ENCODE results near the gene SETMAR.
"Not testable (repeated sequence)": the region's sequence is repeated elsewhere in the genome, so short reads cannot be mapped to it uniquely, and the experiment has no call there.

SETMAR gene

DNA sequence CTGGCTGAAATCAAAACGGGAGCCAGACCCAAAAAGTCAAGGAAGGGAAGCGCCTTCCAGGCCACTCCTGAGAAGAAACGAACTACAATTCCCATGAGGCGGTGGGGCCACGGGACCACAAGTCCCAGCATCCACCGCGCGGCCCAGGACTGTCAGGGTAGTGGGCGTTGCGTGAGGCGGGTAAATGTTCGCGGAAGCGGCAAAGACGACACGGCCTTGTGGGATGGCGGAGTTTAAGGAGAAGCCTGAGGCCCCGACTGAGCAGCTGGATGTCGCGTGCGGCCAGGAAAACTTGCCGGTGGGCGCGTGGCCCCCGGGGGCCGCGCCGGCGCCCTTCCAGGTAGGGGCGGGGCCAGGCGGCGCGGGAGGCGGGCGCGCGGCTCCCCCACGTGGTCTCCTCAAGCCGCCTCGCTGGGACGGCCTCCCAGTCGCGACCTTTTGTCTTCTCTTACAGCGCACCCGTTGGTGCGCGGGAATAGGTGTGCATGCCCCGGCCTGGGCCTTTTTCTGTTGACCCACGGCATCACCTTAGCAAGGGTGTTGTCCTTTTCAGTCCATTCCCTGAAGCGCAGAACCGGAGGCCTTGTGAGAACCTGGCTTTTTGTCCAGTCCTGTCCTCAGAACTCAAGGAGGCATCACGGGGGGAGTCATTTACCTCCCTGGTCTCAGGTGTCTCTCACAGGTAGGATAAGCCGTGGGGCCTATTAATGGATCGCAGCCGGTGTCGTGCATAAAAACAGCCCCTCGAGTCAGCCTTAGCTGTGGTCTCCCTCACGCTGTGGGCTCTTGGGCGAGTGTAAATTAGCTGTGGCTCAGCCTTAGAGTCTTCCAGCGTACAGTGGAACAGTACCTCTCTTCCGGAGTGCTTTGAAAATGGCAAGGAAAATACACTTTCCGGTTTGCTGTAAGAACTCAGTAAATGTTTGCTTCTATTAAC is at the start of gene SETMAR:
TSS of gene SETMAR (plus strand) at position 183 of the 937 bp plus-strand sequence. CDS start at position 185, 2 bp downstream.
- DNase-seq = peak; percentile 77 to 82

DNA sequence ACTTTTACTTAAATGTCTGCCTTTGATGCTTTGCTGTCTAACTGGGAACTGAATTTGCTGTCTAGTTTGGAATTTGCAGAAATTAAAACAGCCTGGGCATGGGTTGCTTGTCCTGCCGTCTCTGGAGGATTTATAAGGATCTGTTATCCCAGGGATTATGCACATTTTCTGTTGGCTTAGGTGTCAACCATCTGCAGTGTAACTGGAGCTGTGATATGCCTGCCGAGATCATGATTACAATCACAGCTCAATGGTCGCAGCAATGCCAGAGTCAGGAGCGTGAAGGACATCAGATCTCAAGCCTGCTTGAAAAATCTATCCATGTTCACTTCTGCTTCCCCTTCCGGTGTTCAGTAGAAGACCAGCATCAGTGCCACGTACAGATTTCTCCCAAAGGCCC is 41.8 kb upstream of the SETMAR start:
- no peak for DNase-seq

- DNase-seq = no peak
These were observed 39.1 kb upstream of the SETMAR start for GRCh38 chr3:4264040-4264439.

DNA sequence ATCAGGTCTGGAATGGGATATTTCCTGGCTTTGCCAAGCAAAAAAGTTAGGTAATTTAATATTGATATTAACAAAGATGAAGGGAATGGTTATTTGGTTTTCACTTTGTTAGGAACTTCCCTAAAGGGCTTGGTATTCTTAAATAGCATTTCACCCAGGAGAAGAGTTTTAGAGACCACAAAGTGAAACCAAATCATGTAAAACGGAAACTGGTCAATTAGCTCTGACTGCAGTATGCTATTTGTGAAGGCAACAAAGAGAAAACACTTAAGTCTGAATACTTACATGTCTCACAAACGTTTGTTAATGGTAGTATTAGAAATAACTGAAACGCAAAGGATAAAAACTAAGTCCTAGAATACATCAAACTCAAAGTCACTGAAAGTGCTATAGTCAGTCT is 32.4 kb upstream of the SETMAR start:
- DNase-seq = no peak

- peak in 1 of 2 experiments; percentile 27 for DNase-seq
These were observed 31.3 kb upstream of the SETMAR start for GRCh38 chr3:4271834-4272233.

GRCh38 chr3:4279516-4280105 is 23.6 kb upstream of the SETMAR start:
- DNase-seq = no peak

GRCh38 chr3:4281991-4282390 is 21.2 kb upstream of the SETMAR start:
- DNase-seq = no peak

GRCh38 chr3:4284865-4285264 is 18.3 kb upstream of the SETMAR start:
- DNase-seq = no peak

DNA sequence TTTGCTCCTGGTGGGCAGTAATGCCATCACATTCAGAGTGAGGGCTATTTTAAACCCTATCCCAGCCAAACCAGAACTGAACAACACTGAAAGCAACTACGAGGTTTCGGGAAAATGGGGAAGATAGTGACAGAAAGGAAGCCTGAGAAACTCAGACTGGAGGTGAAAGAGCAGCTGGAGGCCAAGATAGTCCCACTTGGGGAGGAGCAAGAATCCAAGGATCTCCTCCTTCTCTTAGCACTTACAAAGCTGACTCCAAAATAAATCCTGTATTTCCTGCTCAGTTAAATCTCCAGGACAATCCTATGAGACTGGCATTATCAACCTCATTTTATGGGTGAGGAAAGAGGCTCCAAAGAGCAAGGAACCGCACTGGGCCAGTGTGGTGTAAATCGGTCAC is 14.1 kb upstream of the SETMAR start:
- no peak for DNase-seq

- DNase-seq = peak in 1 of 2 experiments; percentile 3
These were observed 12.8 kb upstream of the SETMAR start for GRCh38 chr3:4290272-4290893.

DNA sequence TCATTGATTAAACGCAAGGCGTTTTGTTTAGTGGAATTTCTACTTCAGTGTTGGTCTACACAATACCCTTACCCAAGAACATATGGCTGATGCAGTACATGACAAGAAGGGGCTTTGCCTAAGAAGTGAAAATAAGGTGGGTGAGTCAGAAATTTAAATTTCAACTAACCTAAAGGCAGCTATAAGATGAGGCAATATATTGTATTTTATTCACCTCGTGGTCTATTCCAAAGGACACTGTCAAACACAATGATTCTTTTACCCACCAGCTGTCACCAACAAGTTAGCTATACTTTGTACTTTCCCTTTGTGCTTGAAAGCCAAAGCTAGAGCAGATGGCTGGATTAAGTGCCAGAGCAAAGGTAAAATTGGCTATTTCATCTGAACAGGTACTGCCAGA is 10.9 kb upstream of the SETMAR start:
- no peak for DNase-seq

GRCh38 chr3:4294616-4295327 is 8.4 kb upstream of the SETMAR start:
- DNase-seq = no peak

DNA sequence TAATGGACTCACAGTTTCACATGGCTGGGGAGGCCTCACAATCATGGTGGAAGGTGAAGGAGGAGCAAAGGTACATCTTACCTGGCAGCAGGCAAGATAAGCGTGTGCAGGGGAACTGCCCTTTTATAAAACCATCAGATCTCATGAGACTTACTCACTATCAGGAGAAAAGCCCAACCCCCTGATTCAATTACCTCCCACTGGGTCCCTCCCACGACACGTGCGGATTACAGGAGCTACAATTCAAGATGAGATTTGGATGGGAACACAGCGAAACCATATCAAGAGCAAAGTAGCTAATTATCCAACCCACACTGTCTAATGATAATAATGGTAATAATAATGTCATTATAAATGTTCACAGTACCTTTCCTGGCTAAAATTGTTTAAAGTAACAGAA is 6.7 kb upstream of the SETMAR start:
- not testable (repeated sequence) for DNase-seq

DNA sequence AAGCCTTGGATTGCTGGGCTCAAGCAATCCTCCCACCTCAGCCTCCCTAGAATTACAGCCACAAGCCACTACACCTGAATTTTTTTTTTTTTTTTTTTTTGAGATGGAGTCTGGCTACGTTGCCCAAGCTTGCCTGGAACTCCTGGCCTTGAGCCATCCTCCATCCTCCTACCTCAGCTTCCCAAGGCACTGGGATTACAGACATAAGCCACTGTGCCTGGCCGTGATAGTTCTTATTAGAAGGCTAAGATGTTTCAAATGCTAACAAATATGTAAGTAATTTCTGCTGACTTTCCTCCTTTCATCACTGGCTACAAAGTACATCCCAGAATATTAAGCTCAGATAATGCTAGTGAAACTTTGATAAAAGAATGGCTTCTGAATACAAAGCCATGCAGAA is 5.7 kb upstream of the SETMAR start:
- no peak for DNase-seq

DNA sequence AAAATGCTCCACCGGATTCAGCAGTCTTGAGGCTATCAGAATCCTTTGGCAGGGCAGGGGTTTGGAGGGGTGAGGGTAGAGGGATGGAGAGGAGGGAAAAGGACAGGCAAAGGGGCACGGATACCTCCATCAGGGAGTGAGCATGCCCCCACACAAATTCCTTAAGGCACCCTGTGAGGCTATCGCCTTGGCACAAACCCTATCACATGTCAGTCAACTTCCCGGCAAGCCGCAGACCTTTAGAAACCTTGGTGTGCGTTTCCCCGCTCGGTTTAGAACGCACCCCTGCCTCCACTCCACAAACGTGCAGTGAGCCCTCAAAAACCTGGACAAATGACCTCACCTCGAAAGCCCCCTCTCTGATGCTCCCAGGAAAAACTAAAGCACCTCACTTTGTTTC is 422 bp upstream of the SETMAR start:
- no peak for DNase-seq

DNA sequence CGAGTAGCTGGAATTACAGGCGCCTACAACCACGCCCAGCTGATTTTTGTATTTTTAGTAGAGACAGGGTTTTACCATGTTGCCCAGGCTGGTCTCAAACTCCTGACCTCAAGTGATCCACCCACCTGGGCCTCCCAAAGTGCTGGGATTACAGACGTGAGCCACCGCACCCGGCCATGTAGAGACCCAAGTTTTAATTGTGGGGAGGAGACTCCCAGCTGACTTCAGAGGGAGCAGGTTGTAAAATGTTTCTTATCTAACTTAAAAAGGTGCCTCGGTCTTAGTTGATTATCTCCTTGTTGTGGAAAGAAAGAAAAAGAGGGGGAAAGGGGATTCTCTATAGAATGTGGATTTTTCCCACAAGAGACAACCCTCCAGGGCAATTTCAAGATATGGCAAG is 2.0 kb downstream of the SETMAR start:
- not testable (repeated sequence) for DNase-seq

GRCh38 chr3:4306091-4306490 is 2.9 kb downstream of the SETMAR start:
- no peak for DNase-seq

- no peak for DNase-seq
These were observed 3.7 kb downstream of the SETMAR start for GRCh38 chr3:4306860-4307259.

DNA sequence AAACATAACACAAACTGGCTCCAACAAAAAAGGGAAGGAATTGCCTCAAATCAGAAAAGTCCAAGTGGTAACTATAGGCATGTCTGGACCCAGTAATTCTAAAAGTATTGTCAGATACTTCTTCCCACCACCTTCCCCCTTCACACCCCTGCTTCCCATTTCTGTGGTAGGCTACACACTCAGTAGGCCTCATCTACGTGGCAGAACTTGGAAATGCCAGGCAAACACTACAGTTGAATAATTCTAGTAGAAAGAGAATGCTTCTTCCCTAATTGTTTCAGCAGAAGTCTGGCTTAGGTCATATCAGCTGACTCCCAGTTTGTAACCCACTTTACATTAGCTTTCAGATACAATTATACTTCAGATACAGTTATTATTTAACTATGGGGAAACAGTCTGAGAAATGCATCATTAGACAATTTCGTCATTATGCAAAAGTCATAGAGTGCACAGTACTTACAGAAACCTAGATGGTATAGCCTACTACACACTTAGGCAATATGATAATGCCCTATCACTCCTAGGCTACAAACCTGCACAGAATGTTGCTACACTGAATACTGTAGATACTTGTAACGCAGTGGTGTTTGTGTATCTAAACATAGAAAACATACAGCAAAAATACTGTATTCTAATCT is 6.4 kb downstream of the SETMAR start:
- DNase-seq = no peak

DNA sequence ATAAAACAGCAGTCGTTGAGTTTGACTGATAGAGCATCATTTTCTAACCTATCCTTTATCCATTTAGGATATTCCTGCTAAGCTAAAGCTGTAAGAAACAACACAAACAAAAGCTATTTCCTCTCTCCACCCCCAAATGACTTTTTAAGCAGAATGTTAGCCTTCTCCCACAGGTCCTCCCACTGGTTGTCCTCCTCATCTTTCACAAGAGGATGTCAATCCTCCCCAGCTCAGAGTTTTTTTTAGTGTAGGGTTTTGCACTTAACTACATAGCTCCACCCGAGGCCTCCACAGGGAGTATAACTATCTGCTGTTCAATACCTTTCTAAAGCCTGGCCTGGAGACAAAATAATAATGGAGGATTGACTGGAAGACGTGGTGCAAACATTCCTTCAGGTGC is 7.8 kb downstream of the SETMAR start:
- no peak for DNase-seq

GRCh38 chr3:4311496-4311895 is 8.3 kb downstream of the SETMAR start:
- no peak for DNase-seq

GRCh38 chr3:4313606-4314293 is 10.6 kb downstream of the SETMAR start:
- DNase-seq = no peak

All from SHP77 (cell line).